Memory B cell (primary cell): ENCODE measurements around the gene NRXN3.

Experiments
- ATAC-seq: fragments of 150-1000 bp; cut with Tn5 transposase; 2 replicates; pipeline ENCODE4 v1.10.0; 2021; ENCODE audit warnings: low read depth, mild to moderate bottlenecking, moderate library complexity
- DNase-seq, 2 donors: peaks; one replicate each; pipeline ENCODE4 v3.0.0; 2022; ENCODE audit warnings: low spot score in 2 of 2
- H3K27ac Mint-ChIP-seq: one replicate; pipeline ENCODE4 v1.8.0; 2022; ENCODE audit warnings: mild to moderate bottlenecking, moderate library complexity, mixed read lengths
- H3K27me3 Mint-ChIP-seq: one replicate; pipeline ENCODE4 v1.8.0; 2022; ENCODE audit warnings: mixed read lengths
- H3K36me3 Mint-ChIP-seq: one replicate; pipeline ENCODE4 v1.8.0; 2022; ENCODE audit warnings: mild to moderate bottlenecking, mixed read lengths
- H3K4me1 Mint-ChIP-seq: one replicate; pipeline ENCODE4 v1.8.0; 2022; ENCODE audit warnings: mixed read lengths
- H3K4me3 Mint-ChIP-seq: one replicate; pipeline ENCODE4 v1.8.0; 2022; ENCODE audit warnings: mild to moderate bottlenecking, moderate library complexity, mixed read lengths
- H3K9me3 Mint-ChIP-seq: one replicate; pipeline ENCODE4 v1.8.0; 2022; ENCODE audit warnings: mixed read lengths

Gene NRXN3

GRCh38 chr14:79278798-79279644, 1108.8 kb downstream of the NRXN3 start:
- no peak overlapping the region for H3K27ac Mint-ChIP-seq
- peaks cover 2% of the 10 kb centered on the region for H3K9me3 Mint-ChIP-seq
- DNase-seq (no peak), ATAC-seq (no peak)
- peaks cover 6% of the 10 kb centered on the region for H3K27me3 Mint-ChIP-seq
- H3K4me3 Mint-ChIP-seq: no peak overlapping the region
- peaks cover 2% of the 10 kb centered on the region for H3K36me3 Mint-ChIP-seq
- no peaks in the 10 kb centered on the region for H3K4me1 Mint-ChIP-seq

- peaks cover 2% of the 10 kb centered on the region for H3K36me3 Mint-ChIP-seq
- H3K27me3 Mint-ChIP-seq: peaks cover 6% of the 10 kb centered on the region
Observed at GRCh38 chr14:79279645-79280597, 1109.7 kb downstream of the NRXN3 start.

GRCh38 chr14:79281244-79282152, 1111.3 kb downstream of the NRXN3 start:
- ATAC-seq (no peak), DNase-seq (no peak)
- Mint-ChIP-seq H3K27me3 (peaks cover 6% of the 10 kb centered on the region), H3K4me3 (no peak overlapping the region), H3K9me3 (peaks cover 2% of the 10 kb centered on the region), H3K4me1 (no peaks in the 10 kb centered on the region), H3K36me3 (peaks cover 2% of the 10 kb centered on the region), H3K27ac (no peak overlapping the region)

More at GRCh38 chr14:79279645-79280597, 1109.7 kb downstream of the NRXN3 start:
- H3K27ac Mint-ChIP-seq: no peak overlapping the region
- no peak for ATAC-seq
- peaks cover 2% of the 10 kb centered on the region for H3K9me3 Mint-ChIP-seq
- no peak overlapping the region for H3K4me3 Mint-ChIP-seq
- no peaks in the 10 kb centered on the region for H3K4me1 Mint-ChIP-seq
- no peak for DNase-seq

GRCh38 chr14:79284621-79285020, 1114.4 kb downstream of the NRXN3 start:
- Mint-ChIP-seq H3K9me3 (peaks cover 2% of the 10 kb centered on the region), H3K4me3 (no peak overlapping the region), H3K27ac (no peak overlapping the region), H3K27me3 (peaks cover 6% of the 10 kb centered on the region), H3K36me3 (peaks cover 2% of the 10 kb centered on the region), H3K4me1 (no peaks in the 10 kb centered on the region)
- ATAC-seq: no peak
- DNase-seq: no peak

GRCh38 chr14:79285263-79285662, 1115.1 kb downstream of the NRXN3 start:
- H3K9me3 Mint-ChIP-seq: no peaks in the 10 kb centered on the region
- no peak for DNase-seq
- peaks cover 2% of the 10 kb centered on the region for H3K36me3 Mint-ChIP-seq
- peaks cover 3% of the 10 kb centered on the region for H3K27me3 Mint-ChIP-seq
- H3K27ac Mint-ChIP-seq: no peak overlapping the region
- no peak for ATAC-seq
- H3K4me3 Mint-ChIP-seq: no peak overlapping the region
- no peaks in the 10 kb centered on the region for H3K4me1 Mint-ChIP-seq

GRCh38 chr14:79287976-79288375, 1117.8 kb downstream of the NRXN3 start:
- no peak overlapping the region for H3K4me3 Mint-ChIP-seq
- ATAC-seq: no peak
- peaks cover 4% of the 10 kb centered on the region for H3K9me3 Mint-ChIP-seq
- H3K27me3 Mint-ChIP-seq: no peaks in the 10 kb centered on the region
- no peak overlapping the region for H3K27ac Mint-ChIP-seq
- no peaks in the 10 kb centered on the region for H3K4me1 Mint-ChIP-seq
- H3K36me3 Mint-ChIP-seq: no peaks in the 10 kb centered on the region
- DNase-seq: no peak

- DNase-seq (no peak), ATAC-seq (no peak)
- Mint-ChIP-seq H3K27ac (no peak overlapping the region), H3K27me3 (no peaks in the 10 kb centered on the region), H3K4me1 (no peaks in the 10 kb centered on the region), H3K9me3 (peaks cover 8% of the 10 kb centered on the region), H3K36me3 (no peaks in the 10 kb centered on the region), H3K4me3 (no peak overlapping the region)
Observed at GRCh38 chr14:79293482-79294177, 1123.5 kb downstream of the NRXN3 start.

- Mint-ChIP-seq H3K4me3 (no peak overlapping the region), H3K27me3 (no peaks in the 10 kb centered on the region), H3K36me3 (no peaks in the 10 kb centered on the region), H3K4me1 (no peaks in the 10 kb centered on the region), H3K27ac (no peak overlapping the region), H3K9me3 (peaks cover 8% of the 10 kb centered on the region)
- no peak for ATAC-seq
- no peak for DNase-seq
Observed at GRCh38 chr14:79294499-79294898, 1124.3 kb downstream of the NRXN3 start.

GRCh38 chr14:79295385-79295784, 1125.2 kb downstream of the NRXN3 start:
- no peaks in the 10 kb centered on the region for H3K36me3 Mint-ChIP-seq
- ATAC-seq: no peak
- H3K9me3 Mint-ChIP-seq: peaks cover 8% of the 10 kb centered on the region
- no peak for DNase-seq
- no peak overlapping the region for H3K4me3 Mint-ChIP-seq
- H3K27me3 Mint-ChIP-seq: no peaks in the 10 kb centered on the region
- no peak overlapping the region for H3K27ac Mint-ChIP-seq
- no peaks in the 10 kb centered on the region for H3K4me1 Mint-ChIP-seq

GRCh38 chr14:79298373-79298772, 1128.2 kb downstream of the NRXN3 start:
- no peak for DNase-seq
- Mint-ChIP-seq H3K9me3 (peaks cover 6% of the 10 kb centered on the region), H3K4me1 (no peaks in the 10 kb centered on the region), H3K4me3 (no peak overlapping the region), H3K27ac (no peak overlapping the region), H3K27me3 (no peaks in the 10 kb centered on the region), H3K36me3 (no peaks in the 10 kb centered on the region)
- no peak for ATAC-seq

GRCh38 chr14:79299162-79299561, 1129.0 kb downstream of the NRXN3 start:
- no peak for ATAC-seq
- no peaks in the 10 kb centered on the region for H3K4me1 Mint-ChIP-seq
- H3K27ac Mint-ChIP-seq: no peak overlapping the region
- DNase-seq: no peak
- no peaks in the 10 kb centered on the region for H3K36me3 Mint-ChIP-seq
- no peak overlapping the region for H3K4me3 Mint-ChIP-seq
- H3K27me3 Mint-ChIP-seq: no peaks in the 10 kb centered on the region
- peaks cover 4% of the 10 kb centered on the region for H3K9me3 Mint-ChIP-seq

GRCh38 chr14:79304279-79304678, 1134.1 kb downstream of the NRXN3 start:
- Mint-ChIP-seq H3K27me3 (no peaks in the 10 kb centered on the region), H3K4me1 (no peaks in the 10 kb centered on the region), H3K27ac (no peak overlapping the region), H3K9me3 (peaks cover 3% of the 10 kb centered on the region), H3K36me3 (no peaks in the 10 kb centered on the region), H3K4me3 (no peak overlapping the region)
- DNase-seq (no peak), ATAC-seq (no peak)

GRCh38 chr14:79306546-79306945, 1136.4 kb downstream of the NRXN3 start:
- H3K4me1 Mint-ChIP-seq: no peaks in the 10 kb centered on the region
- ATAC-seq: no peak
- no peak overlapping the region for H3K4me3 Mint-ChIP-seq
- H3K27ac Mint-ChIP-seq: no peak overlapping the region
- peaks cover 3% of the 10 kb centered on the region for H3K9me3 Mint-ChIP-seq
- no peak for DNase-seq
- H3K27me3 Mint-ChIP-seq: no peaks in the 10 kb centered on the region
- H3K36me3 Mint-ChIP-seq: no peaks in the 10 kb centered on the region
